COLO668 (cell line): ENCODE results near the gene ZNF804B.

Experiments
- DNase-seq: peaks from one replicate; lab custom pipeline; 2025; ENCODE audit not compliant: unreplicated experiment; lab: John Stamatoyannopoulos, UW

The ZNF804B gene

DNA sequence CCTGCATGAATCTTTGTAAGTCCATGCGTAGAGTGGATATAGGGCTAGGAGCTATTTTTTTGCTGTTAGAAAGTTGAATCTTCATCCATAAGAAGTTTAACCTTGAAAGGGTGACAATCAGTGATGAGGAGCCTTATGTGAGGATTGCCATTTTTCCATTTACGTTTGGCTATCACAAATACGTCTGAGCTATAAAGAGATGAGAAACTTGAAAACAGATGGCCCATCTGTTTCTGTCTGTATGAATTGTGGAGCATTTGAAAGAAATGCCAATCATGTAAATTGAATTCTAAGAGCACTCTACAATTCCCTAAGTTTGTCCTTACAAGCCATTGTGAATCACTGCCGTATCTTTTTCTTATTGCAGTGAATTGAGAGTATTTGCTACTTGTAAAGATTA lies 205.9 kb downstream of the ZNF804B start:
- no peak for DNase-seq

DNA sequence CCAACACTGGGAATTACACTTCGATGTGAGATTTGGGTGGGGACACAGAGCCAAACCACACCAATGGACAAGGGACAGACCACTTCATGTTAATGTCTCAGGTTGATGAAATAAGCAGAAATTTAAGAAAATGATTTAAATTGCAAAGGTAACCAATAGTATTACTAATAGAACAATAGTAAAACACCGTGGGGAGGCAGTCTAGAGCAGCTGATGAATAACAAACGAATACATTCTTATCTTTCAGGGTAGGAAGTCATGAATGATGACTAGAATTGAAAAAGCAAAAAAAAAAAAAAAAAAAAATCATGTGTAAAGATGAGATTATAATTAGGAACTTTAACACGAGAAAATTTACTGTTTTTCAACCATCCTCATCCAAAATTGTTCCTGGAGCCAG lies 207.9 kb downstream of the ZNF804B start:
- DNase-seq, result no peak

DNA sequence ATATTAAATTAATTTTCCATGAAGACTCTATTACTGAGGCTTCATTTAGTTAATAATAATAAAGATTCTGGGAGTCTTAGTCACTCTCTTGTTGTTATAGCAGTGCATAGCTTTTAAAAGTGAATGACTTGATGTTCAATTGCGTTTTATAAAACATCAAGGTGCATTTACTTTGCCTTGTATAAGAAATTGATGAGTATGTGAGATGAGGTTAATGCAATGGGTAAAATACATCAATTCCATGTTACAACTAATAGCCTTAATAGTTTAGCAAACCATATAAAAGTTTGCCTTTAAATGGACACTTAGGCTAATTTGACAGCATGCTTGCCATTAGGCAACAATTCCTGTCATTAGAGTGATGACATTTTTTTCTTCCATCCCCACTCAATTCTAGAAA lies 209.7 kb downstream of the ZNF804B start:
- no peak for DNase-seq

DNA sequence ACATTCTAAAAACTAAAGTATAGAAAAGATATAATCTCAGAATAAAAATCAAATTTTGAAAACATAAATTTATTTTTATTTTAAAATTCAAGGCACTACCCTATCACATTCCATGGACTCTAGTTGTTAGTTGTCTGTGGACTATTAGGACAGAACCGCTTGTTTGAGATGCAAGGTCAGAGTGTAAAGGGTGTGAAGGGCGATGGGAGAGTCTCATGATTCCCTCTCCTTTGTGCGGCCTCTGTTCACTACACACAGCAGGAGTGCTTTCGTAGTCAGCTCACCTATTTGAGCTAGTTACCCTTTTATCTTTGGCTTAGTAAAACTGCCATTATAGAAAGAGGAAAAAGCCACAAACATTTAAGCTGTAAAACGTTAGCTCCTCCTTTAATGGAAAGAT lies 225.8 kb downstream of the ZNF804B start:
- DNase-seq, result no peak

DNA sequence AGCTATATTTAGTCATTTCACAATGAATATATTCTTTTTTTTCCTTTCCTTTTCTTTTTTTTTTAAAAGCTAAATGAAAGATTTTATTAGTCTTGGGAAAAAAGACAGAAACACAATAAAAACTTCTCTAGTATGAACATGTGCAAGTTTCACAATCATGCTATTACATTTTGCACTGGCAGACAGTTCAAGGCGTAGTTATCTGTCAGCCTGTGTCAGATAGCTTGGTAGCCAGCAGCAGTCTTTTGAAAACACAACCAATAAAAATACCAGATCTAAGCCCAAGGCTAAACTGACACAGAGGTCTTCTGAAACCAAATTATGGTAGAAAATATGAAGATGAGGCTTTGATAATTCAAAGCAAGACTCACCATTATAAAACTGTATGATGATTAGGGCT lies 241.8 kb downstream of the ZNF804B start:
- DNase-seq, result no peak

DNA sequence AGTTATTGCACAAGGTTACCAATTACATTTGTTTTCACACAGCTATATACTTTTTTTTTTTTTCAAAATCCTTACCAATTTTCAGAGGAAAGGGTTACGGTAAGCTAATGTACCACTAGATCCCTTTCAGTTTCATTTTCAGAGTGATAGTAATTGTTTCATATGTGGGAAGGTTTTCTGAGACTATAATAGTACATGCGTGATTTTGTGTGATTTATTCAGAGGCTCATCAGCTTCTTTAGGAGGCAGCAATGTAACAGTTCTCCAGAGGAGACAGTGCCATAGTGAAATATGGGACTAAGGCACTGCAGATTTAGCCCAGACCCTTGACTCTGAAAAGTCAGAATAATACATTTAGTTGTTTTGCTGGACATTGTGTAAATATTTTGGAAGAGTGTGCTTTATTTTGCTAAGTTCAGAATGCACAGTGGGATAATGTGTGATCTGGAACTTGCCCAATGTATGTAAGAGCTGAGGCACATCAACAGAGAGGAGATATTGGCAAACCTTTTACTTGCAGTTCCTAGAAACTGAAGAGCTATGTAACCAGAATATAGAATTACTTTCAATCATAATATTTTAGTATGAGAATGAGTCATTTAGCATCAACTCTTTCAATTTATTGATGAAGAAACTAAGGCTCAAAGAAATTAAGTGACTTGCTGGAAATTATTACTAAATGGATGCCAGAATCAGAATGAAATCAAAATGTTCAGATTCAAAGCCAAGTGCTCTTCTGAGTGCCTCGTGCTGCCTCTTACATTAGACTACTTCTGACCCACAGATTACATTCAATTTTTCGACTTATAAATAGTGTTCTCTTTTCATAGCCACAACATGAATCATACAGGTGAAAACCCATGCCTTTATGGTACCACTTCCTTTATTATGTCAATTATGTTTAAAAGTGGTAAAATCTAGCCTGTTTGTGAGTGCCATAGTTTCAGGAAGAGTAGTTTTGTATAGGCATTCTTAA lies 243.8 kb downstream of the ZNF804B start:
- DNase-seq, result no peak

DNA sequence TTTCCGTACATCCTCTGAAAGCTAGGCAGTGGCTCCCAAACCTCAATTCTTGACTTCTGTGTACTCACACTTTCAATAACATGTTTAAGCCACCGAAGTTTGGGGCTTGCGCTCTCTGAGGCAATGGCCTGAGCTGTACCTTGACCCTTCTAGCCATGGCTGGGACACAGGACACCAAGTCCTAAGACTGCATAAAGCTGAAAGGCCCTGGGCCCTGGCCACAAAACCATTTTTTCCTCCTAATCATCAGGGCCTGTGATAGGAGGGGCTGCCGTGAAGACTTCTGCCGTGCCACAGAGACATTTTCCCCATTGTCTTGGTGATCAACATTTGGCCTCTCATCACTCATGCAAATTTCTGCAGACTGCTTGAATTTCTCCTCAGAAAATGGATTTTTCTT lies 252.5 kb downstream of the ZNF804B start:
- no peak for DNase-seq

DNA sequence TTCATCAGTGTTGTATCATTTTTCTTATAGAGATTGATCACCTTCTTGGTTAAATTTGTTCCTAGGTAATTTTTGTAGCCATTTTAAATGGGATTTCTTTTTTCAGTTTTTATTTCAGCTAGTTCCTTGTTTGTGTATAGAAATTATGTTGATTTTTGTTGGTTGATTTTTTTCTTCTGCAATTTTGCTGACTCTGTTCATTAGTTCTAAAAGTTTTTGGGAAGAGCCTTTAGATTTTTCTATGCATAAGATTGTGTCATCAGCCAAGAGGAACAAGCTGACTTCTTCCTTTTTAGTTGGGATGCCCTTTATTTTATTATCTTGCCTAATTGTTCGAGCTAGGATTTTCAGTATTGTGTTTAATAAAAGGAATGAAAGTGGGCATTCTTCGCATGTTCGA lies 258.2 kb downstream of the ZNF804B start:
- DNase-seq, result no peak

DNA sequence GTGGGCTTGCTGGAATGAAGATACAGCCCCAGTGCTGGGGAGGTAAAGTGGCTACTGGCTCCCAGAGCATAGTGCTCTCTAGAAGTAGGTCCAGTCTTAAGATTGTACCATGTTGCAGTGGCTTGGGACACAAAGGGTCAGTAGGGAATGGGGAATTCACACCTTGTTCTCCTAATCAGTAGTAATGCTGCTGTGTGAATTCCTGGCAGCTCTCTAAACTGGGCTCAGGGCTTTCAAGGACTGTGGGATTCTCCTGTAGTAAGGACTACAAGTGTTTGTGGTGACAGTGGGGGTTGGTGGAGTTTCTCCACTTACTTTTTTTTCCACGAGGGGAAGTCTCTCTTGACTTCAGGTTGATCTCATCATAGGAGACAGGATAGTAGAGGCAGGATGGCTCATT lies 262.2 kb downstream of the ZNF804B start:
- no peak for DNase-seq

DNA sequence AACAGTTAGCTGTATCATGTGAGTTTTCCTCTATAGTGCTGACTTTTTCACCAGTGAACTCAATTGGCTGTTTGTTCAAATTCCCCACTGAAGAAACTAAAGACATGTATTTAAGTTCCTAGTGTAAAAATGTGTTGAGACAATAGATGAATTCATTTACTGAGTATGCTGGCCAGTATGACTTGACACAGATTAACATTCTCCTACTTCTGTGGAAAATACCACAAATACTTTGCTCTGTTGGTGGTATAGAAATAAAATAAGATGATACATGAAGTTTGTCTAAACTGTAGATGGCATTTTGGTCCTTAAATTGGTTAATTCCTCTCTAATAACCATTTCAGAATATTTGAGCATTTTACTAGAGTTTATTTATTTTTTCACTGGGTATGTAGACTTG lies 263.7 kb downstream of the ZNF804B start:
- DNase-seq, result no peak

DNA sequence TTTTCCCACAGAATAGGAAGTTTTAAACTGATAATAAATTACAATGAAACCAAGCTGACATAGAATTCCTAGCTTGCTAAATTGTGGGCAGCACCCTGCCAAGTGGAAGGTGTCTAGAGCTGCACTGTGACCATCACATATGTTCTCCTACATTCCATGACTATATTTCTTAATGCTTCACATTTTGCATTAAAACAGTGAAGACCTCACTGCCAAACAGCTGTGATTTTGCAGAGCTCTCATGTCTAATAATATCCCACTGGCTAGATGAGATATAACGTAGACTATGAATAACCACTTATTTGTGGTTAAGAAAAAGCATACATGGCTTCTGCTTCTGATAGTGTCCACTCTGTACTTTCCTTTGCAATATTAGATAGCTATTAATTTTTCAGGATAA lies 264.4 kb downstream of the ZNF804B start:
- no peak for DNase-seq

DNA sequence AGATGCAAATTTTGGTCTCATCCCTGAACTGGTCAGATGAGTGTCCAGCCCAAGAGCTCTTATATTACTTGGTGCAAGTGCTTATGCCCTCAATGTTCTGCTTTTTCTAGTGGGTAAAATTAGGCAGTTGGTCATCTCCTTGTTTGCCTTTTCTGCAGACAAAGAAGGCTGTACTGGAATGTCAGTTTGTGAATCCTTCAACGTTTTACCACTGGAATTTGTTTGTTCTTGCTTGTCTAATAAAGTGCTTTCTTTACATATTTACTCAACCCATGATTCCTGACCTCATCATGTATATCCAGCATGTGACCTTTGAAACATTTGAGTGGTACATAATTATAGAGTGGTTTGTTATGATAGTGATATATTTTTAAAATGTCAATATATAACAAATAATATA lies 268.3 kb downstream of the ZNF804B start:
- DNase-seq, result no peak

DNA sequence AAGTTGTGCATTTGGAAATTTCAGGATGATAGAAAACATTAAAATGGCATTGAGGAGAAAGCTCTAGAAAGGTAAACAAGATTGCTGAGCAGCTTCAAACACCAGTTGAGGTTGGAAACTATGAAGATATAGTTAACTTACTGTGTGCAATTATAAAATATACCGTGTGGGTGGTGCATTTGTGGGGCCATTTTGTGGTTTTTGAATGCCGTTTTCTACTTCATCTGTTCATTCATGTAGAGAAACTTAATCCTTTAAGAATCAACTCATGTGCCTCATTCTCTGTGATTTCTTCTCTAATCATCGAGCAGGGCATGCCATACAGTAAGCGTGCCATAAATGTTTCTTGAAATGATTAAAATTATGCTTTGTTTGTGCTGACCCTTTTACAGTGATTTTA lies 268.8 kb downstream of the ZNF804B start:
- no peak for DNase-seq

DNA sequence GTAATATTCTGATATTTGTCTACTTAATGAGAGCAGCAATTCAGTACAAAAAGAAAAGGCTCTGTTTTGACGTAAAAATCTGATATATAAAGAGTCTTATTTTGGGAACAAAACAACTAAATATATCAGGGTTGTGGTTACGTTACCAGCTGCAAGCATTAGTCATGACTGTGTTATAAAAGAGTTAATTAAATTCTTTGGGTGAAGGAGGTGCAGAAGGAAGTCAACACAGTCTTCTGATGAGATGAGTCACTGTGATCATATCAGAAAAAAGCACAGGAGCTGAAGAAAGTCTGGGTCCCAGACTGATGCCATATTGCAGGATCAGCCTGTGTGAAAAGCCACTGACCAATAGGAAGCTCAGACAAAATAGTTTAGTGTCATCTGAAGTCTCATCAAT lies 270.4 kb downstream of the ZNF804B start:
- no peak for DNase-seq

DNA sequence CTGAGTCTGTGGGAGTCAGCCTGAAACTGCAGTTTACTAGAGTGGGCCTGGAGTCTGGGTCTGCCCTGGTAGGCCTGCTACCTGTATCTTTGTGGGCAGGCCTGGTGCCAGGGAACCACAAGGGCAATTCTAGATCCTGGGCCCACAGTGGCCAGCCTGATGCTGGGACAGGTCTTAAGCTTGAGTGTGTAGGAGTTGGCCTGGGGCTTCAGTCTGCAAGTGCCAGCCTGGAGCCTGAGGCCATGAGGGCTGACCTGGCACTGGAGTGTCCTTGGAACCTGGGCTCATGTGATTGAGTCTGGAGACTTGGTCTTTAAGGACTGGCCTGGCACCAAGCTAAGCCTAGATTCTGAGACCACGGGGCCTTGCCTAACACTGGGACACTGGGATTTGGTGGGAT lies 281.7 kb downstream of the ZNF804B start:
- DNase-seq, result no peak

DNA sequence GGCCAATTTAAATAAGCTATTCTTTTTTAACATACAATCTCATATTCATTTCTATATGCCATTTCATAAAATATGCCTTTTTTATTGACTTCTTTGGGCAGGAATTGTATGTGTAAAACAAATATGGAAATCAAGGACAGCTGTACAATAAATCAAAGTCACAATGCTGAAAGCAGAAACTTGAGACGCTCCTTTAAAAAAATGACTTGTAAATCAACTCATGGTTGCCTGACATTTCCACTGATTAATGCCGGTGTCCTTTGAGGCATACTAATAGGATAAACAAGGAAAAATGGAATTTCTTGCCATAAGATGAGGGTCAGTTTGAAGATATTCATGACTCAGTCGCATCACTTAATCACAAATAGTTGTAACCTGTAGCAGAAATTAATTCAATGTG lies 283.4 kb downstream of the ZNF804B start:
- no peak for DNase-seq

DNA sequence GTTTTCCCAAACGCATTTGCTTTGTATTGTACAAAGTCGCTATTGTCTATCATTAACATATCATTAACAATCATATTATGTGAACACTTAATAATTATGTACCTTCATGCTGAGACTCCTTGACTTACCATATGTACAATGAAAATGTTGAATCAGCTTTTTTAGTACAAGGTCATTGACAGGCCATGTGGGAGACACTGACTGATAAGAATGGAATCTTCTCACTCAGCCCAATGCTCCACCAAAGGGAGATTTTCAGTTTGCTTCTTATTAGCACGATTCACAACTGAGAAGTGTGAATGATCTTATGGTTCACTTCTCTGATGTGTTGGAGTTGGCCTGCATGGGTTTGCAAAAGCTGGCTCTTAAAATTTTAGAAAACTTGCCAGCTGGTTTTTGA lies 289.5 kb downstream of the ZNF804B start:
- DNase-seq, result no peak

DNA sequence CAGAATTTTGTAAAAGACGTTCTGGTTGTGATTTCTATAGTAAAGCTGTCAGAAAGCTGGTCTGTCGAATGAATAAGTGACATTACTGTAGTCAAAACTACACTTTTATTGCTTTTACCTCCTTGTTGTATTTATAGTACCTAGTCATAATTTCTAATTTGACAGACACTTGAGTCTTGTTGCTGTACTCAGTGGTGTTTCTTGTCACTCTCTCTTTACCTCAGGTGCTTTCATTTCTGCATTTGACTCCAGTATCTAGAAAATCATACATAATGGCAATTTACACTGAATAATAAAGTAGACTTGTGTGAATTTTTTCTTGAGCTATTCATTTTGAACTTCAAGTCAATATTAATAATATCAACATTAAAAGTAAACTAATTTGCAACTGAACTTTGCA lies 293.6 kb downstream of the ZNF804B start:
- DNase-seq, result no peak

DNA sequence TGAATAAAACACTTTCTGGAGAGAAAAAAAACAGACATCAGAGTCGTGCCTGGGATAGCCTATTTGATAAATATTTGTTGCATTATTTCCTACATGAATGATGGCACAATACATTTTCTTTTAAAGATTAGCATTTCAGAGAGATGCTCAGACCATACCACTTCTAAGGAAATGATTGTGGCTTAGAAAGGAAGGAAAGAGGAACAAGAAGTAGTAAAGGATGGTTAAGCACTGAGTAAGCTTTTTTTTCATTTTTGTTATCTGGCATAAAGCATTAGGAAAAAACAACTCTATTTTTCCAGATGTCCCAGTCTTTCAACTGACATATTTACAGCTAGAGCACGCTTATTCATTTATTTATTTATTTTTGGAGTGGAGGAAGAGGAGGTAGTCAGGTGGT lies 294.9 kb downstream of the ZNF804B start:
- no peak for DNase-seq

DNA sequence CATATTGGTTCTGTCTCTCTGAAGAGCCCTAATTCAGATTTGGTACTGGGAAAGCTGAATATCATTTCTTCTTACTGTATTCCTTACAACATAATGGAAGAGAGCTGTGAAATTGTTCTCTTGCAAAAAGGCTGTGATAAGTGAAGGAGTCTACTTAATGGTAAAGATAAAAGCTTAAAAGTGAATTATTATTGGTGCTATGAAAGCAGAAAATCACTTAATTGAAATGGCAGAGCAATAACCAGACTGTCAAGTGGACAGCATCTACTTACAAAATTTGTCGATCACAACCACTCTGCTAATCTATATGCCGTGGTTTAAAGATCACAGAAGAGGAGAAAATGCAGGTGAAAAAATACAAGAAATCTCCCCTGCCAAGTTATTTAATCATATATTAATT lies 300.7 kb downstream of the ZNF804B start:
- DNase-seq, result no peak

DNA sequence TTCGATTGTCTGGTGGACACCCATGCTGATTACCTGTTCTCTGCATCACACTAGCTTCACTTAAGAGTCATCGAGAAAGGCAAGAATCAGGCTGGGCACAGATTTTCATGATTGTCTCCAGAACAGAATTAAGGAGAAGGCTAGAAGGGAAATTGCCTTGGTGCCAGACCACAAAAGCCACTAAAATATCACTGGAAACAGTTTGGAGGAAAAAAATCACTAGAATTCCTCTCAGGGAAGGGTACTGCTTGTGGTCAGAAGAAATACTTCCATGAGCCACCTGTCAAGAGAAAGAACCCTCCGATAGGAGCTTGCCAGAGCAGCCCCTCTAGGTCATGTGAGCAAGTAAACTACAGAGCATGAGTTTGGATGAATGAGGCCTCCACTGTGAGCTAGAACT lies 305.3 kb downstream of the ZNF804B start:
- DNase-seq, result no peak

DNA sequence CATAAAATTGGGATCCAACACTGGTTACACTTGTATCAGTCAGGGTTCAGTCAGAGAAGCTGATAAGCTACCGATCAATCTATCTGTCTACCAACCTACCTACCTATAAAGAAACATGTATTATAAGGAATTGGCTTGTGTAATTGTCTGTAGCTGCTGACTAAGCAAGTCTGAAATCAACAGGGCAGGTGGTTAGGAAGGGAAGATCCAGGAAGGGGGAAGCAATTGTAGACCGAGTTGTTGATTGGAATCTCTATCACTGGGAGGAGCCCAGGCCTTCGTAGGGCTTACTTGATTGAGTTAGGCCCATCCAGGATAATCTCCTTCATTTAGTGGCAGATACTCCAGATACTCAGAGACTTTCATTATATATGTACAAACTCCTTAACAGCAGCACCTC lies 307.5 kb downstream of the ZNF804B start:
- no peak for DNase-seq

DNA sequence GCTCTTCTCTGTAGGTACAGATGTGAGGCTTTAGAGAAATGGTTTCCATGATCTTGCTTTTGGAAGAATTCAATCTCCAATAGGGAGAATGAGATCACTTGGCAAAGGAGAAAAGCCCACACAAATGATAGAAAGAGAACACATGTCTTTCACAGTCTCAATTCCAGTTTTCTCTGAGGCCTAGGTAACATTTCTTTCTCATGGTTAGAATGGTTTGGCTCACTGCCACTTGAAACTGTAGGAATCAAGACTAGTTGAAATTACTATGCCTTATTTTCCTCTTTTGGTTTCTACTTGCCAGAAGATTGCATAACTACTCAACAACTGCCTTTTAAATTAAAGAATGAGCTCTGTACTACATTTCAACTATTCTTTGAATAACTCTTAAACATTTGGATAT lies 312.6 kb downstream of the ZNF804B start:
- DNase-seq, result no peak
